HuH-7.5 (cell line): Measurements from ENCODE around the gene MAGEB17.
"Not testable (repeated sequence)": the region's sequence is repeated elsewhere in the genome, so short reads cannot be mapped to it uniquely, and the experiment has no call there.

Experiments used
- DNase-seq: peaks from one replicate; pipeline ENCODE4 v3.0.0; 2011; ENCODE audit warnings: low spot score

MAGEB17 gene

GRCh38 chrX:16156692-16157331 is 10.5 kb upstream of the MAGEB17 start:
- DNase-seq: no peak

DNA sequence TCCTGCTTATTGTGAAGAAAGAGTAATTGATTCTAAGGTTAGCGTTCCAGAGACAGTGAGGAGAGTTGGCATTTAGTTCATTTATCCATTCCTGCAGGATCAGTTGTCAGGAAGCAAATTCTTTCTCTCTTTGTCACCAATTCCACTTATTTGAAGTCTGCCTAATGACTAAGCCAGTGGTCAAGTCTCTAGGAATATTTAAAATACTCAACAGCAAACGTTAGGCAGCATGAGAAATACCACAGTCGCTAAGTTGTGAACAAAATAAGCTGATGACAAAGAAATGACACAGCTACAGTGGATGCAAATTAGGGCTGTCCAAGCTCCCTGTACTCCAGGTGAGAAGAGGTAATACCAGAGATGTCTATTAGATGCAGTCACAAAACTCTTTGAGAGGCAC is 6.6 kb upstream of the MAGEB17 start:
- no peak for DNase-seq

- DNase-seq: not testable (repeated sequence)
Observed at GRCh38 chrX:16161173-16161572, 6.1 kb upstream of the MAGEB17 start.

DNA sequence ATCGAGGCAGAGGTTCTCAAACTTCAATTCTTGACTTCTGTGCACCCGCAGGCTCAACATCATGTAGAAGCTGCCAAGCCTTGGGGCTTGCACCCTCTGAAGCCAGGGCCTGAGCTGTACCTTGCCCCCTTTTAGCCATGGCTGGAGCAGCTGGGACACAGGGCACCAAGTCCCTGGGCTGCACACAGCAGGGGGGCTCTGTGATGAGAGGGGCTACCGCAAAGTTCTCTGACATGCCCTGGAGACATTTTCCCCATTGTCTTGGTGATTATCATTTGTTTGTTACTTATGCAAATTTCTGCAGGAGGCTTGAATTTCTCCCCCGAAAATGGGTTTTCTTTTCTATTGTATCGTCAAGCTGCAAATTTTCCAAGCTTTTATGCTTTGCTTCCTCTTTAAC is 4.9 kb upstream of the MAGEB17 start:
- no peak for DNase-seq

DNA sequence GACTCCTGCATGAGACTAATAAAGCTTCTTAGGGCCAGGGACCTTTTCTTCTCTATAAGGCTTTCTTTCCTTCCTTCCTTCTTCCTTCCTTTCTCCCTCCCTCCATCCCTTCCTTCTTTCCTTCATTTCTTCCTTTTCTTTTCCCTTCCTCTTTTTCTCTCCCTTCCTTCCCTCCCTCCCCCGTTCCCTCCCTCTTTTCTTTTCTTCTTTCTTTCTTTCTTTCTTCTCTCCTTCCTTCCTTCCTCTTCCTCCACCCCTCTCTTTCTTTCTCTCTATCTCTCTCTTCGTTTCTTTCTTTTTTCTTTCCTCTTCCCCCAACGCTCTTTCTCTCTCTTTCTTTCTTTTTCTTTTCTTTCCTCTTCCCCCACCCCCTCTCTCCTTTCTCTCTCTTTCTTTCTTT is 2.5 kb upstream of the MAGEB17 start:
- no peak for DNase-seq

DNA sequence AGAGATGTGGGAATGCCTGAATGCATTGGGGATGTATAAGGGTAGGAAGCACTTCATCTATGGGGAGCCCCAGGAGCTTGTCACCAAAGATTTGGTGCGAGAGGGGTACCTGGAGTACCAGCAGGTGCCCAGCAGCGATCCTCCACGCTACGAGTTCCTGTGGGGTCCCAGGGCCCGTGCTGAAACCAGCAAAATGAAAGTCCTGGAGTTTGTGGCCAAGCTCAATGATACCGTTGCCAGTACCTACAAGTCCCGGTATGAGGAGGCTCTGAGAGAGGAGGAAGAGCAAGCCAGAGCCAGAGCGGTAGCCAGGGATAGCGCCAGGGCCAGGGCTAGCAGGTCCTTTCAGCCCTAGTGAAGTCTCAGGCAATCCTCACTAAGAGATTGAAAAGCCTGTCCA is 3.8 kb downstream of the MAGEB17 start:
- DNase-seq: no peak

- no peak for DNase-seq
Observed at GRCh38 chrX:16171944-16172343, 4.7 kb downstream of the MAGEB17 start.

GRCh38 chrX:16172391-16172790 is 5.1 kb downstream of the MAGEB17 start:
- no peak for DNase-seq

GRCh38 chrX:16175329-16176061 is 8.2 kb downstream of the MAGEB17 start:
- no peak for DNase-seq

- DNase-seq: no peak
Observed at GRCh38 chrX:16177260-16177659, 10.0 kb downstream of the MAGEB17 start.

GRCh38 chrX:16183843-16184242 is 16.6 kb downstream of the MAGEB17 start:
- not testable (repeated sequence) for DNase-seq

GRCh38 chrX:16185725-16186136 is 18.4 kb downstream of the MAGEB17 start:
- no peak for DNase-seq

DNA sequence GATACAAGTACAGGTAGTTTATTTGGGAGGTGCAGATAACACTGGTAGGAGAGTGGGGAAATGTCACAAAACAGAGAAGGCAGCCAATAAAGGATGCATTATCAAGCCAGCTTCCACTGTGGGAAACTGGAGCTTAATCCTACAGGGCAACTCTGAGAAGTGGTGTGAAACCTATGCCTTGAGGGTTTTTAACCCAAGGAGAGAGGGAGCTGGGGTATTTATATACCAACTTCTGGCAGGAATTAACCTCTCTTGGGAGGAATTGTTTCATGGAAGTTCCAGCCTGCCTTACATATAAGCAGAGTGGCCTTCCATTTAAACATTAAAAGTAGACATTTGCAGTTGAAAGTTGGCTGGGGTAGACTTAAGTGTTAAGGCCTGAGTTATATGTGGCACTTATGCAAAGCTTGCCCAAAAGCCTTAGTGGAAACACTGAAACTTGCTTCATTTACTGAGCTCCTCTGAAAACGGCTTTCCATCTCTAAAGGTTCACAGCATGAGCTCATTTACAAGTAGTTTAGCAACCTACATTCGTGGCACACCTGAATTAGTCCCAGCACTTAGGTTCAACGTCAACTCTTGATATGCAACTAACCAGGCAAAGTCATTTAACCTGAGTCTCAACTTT is 19.2 kb downstream of the MAGEB17 start:
- no peak for DNase-seq

DNA sequence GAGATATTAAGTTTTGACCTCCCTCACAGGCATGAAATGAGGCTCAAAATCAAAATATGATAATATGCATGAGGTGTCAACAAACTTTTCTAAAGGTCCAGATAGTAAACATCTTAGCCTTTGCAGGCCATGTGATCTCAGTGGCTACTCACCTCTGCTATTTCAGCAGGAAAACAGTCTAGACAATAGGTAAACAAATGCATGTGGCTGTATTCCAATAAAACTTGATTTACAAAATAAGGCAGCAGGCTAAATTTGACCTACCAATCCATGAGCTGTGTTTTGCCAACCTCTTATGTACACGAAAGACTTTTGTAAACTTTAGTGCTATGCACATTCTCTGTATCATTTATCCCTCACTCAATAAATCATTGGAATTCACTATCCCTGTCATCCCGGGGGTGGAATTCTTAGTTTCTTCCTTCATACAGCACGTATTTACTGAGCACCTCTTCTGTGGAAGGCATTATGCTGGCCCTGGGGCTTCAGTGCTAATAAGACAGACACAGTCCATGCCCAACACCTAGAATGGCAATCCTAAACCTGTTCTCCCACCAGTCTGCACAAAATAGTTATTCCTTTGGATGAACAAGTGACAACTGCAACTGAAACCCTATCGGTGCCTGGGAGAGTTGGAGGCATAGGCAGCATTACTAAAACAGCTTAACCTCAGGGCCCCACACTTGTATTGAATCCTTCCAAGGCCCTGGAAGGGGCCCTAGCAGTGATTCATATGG is 19.9 kb downstream of the MAGEB17 start:
- no peak for DNase-seq

GRCh38 chrX:16188687-16189086 is 21.4 kb downstream of the MAGEB17 start:
- no peak for DNase-seq

- DNase-seq: no peak
Observed at GRCh38 chrX:16191605-16192004, 24.3 kb downstream of the MAGEB17 start.

GRCh38 chrX:16196829-16197228 is 29.5 kb downstream of the MAGEB17 start:
- DNase-seq: no peak

DNA sequence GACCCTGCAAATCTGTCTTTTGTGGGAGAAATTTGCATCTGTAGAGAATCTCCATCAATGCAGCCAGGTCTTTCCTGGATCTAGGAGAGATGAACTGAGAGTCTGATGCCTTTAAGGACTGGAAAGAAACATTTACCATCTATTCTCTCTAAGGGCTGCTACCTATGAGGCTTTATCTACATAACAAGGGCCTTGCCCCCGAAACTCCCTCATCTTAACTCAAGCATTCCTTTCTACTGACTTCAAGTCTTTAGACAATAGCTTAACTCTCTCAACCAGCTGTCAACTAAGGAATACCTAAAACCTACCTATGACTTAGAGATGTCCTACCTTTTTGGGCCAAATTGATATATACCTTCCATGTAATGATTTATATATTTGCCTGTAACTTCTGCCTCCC is 32.1 kb downstream of the MAGEB17 start:
- DNase-seq: no peak

DNA sequence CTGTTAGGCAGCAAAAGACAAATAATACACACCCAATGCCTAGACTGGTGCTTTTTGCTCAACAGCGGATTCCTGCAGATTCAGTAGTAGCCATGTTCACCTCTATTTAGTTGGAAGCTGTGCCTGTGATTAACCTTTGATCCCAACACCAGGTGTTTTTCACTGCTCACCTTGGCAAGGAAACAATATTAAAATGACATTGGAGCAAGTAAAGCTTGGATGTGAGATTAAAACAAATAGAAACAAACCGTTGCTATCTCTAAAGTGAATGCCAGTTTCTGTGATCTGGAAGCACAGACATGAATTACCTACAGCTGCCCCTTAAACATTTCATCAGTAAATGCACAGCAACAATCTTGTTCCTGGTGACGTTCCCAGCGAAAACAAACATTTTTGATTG is 35.7 kb downstream of the MAGEB17 start:
- DNase-seq: no peak

DNA sequence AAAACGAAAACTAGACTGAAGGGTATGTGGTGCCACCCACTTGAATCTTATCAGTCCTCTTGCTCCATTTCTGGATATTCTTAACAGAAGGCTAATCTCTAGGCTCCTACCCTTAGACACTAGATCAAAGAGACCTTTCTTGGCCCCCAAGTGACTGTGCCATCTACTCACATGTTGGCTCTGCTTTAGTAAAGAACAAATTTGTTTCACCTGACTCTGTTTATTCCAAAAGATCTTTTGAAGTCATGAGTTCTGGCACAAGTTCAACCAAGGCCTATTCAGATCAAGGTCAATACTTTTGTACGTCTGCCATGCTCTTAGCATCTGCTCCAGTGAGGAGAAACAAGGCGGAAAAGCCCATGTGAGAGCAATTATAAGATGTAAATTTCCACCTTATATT is 37.3 kb downstream of the MAGEB17 start:
- no peak for DNase-seq

- DNase-seq: no peak
Observed at GRCh38 chrX:16205840-16206239, 38.6 kb downstream of the MAGEB17 start.

- DNase-seq: no peak
Observed at GRCh38 chrX:16207634-16208033, 40.4 kb downstream of the MAGEB17 start.

DNA sequence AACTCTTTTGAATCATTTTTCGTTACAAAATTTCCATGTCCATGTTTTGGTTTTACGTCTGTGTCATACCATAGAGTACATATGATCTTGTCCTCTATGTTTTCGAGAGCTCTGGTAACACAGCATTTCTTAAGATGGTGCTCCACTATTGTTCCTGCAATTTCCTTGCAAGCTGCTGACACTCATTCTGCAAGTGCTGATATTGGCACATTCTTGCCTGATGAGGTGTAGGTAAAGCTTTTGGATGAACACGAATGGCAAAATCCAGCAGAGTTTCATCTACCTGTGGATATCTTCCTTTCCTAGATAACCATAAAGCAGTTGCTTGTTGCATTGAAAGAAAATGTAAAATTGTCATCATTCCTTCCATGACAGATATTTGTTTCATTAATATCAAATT is 41.3 kb downstream of the MAGEB17 start:
- no peak for DNase-seq
